ENCODE data around the gene RXRG.
"Not testable (repeated sequence)": the region's sequence is repeated elsewhere in the genome, so short reads cannot be mapped to it uniquely, and the experiment has no call there.

RXRG gene

GRCh38 chr1:165444897-165445370 is at the start of gene RXRG:
Gene RXRG, minus strand, starts transcription at chr1:165445126. Its CDS starts 233 bp downstream, at chr1:165444893.
- no peak for DNase-seq

DNA sequence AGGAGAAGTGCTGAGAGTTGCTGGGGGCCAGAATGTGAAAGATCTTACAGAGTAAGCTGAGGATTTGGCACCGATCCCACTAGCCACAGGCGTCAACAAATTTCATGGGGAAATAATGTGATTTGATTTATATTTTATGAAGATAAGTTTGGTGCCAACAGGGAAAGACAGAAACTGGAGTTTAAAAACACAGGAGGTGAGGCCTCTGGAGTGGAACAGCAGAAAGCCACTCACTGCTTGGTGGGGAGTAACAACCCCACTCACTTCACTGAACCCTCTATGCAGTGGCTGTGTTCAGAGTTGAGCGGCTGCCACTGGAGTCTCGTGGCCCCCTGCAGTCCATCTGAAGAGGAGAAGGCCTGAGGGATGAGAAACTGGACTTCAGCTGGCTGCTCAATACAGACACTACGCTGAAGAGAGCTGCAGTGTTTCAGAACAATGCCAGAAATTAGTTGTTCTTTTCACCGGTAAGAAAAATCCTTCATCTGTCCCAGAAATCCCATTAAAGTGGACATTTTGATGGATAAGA is 48.0 kb upstream of the RXRG start:
- DNase-seq: no peak

GRCh38 chr1:165490175-165490574 is 45.2 kb upstream of the RXRG start:
- no peak for DNase-seq

GRCh38 chr1:165487921-165488320 is 43.0 kb upstream of the RXRG start:
- no peak for DNase-seq

DNA sequence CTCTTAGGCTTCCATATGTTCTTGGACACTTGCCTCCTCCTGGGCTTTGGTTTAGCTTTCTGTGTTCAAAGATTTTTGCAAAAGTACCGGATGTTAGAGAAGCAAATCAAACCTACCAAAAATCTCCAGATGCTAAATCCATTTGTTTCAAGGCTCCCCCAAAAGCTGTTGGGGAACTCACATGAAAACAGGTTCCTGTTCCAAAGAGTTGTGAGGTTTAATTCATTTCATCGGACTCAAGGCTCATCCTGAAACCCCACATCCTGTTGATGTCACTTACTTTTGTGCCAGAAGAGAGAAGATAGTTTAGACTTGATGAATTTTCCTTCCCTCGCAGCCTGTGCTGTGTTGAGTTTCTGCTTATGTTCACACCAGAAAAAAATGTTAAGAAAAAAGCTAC is 41.7 kb upstream of the RXRG start:
- no peak for DNase-seq

GRCh38 chr1:165485716-165486115 is 40.8 kb upstream of the RXRG start:
- DNase-seq: no peak

- no peak for DNase-seq
Observed at GRCh38 chr1:165484532-165484931, 39.6 kb upstream of the RXRG start.

GRCh38 chr1:165483412-165483811 is 38.5 kb upstream of the RXRG start:
- no peak for DNase-seq

DNA sequence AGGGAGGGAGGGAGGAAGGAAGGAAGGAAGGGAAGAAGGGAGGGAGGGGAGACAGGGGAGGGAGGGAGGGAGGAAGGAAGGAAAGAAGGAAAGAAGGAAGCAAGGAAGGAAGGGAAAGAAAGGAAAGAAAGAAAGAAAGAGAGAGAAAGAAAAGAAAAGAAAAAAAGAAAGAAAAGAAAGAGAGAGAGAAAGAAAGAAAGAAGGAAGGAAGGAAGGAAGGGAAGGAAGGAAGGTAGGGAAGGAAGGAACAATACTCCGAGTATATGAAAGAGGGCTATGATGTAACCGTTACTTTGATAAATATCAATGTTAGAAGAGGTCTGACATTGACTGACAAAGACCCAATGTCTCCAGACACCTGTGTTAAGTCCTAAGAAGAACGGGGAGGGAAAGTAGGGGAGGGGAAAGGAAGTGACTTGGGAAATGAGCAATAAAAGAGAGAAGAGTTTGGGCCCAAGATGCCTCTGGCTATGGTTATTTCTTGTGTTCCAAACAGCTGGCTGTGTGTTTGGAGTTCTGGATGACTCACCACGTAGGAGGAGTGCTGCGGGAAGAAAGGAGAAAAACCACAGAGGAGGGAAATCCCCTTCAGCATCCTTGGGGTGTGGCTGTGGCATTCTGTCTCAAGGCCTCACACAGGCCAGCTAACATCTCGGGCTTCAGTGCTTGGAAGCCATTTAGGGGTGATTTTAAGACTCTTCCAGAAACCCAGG is 37.0 kb upstream of the RXRG start:
- no peak for DNase-seq

DNA sequence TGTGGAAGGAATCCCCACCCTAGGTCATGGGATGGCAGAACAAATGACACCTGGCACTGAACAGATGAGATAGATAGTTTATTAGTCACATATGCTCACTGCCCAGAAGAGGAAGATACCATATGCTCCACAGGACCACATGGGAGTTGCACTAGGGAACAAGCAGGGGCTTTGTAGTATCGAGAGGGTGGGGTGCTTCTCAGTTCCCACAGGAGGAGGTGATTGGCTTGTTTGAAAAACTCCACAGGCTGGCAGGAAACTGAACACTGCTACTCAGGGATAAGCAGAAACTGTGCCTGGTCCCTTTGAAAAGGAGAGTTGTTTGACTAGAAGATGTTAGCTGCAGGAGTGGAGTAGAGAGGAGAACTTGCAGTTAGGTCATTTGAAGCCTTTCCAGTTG is 31.9 kb upstream of the RXRG start:
- DNase-seq: no peak

GRCh38 chr1:165474196-165474595 is 29.3 kb upstream of the RXRG start:
- no peak for DNase-seq

- no peak for DNase-seq
Observed at GRCh38 chr1:165473081-165473480, 28.2 kb upstream of the RXRG start.

DNA sequence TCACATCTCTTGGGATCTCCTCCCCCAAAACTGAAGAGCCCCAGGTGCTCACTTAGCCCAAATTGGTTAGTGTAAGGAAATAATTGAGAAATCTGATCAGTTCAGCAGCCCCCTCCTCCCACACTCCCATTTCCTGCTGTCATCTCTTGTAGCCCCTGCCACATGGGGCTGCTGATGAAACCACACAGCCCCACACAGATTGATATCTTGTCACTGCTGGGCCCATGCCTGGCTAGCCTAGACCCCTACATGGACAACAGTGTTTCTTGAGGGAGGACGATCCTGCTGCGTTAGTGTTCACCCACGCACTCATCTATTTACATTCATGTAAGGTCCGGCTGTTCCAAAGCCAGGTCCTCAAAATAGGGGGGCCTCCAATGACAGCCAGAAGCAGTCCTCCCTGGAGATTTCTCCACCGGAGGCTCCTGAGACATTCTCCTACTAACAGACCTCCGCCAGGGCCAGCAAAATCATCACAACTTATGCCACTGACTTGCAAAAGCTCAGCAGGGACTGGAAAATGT is 23.9 kb upstream of the RXRG start:
- DNase-seq: no peak

GRCh38 chr1:165468253-165468652 is 23.3 kb upstream of the RXRG start:
- DNase-seq: no peak

GRCh38 chr1:165467706-165468105 is 22.8 kb upstream of the RXRG start:
- no peak for DNase-seq

DNA sequence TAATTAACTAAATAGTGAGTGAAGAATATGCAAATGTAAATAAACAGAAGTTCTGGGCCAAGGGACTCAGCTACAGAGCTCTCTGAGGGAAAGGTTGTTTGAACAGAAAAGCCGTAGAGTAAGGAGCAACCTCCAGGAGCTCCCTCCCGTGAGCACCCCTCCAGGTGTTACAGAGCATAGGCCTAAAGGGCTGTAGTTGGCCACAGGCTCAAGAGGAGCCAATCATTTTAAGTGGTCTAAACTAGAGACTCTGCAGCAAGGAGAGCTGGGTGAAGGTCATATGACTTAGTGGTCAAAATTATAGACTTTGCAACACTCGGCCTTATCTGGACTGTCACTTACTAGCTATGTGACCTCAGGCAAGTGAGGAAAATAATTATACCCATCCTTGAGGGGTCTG is 19.1 kb upstream of the RXRG start:
- DNase-seq: no peak

GRCh38 chr1:165459683-165460082 is 14.8 kb upstream of the RXRG start:
- not testable (repeated sequence) for DNase-seq

- no peak for DNase-seq
Observed at GRCh38 chr1:165456861-165457260, 11.9 kb upstream of the RXRG start.

- DNase-seq: no peak
Observed at GRCh38 chr1:165456114-165456513, 11.2 kb upstream of the RXRG start.

DNA sequence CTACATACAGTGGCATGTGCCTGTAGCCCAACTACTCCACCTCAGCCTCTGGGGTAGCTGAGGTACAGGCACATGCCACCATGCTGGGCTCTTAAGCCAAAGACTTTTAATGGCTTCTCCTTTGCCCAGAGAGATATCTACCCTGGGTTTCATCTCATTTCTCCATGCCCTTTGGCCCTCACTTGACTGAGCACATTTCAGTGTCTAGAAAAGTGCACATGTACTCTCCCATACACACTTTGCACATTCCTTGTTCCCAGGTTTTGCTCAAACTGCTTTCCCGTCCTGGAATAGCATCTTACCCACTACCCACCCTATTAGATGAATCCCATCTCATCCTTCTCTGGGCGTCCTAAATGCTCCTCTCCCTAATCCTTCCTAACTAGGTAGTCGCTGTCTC is 10.2 kb upstream of the RXRG start:
- DNase-seq: no peak

- DNase-seq: no peak
Observed at GRCh38 chr1:165454091-165454610, 9.2 kb upstream of the RXRG start.

- no peak for DNase-seq
Observed at GRCh38 chr1:165452336-165453130, 7.6 kb upstream of the RXRG start.

- DNase-seq: no peak
Observed at GRCh38 chr1:165451691-165452090, 6.8 kb upstream of the RXRG start.

DNA sequence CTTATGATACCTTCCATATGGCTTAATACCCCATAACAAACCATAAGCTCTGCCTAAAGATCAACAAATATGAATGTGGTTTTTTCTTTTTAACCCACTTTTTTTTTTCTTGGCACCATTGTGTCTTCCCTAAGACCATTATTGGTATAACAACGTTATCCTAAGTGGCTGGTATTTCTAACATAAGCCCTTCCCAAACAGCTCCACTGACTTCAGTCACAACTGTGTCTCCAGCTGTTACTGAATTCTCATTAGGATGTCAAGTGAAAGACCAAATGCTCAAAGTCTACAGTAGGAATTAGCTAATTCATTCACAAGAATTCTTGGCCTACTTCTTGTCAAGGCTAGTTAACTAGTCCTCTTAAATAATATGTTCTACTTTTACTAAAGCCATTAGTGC is 4.2 kb upstream of the RXRG start:
- no peak for DNase-seq
